Endothelial cell of umbilical vein (primary cell): ENCODE measurements around the gene B3GNT9. TPM values are rescaled to one million over a fixed set of nuclear protein-coding genes. Genes with fewer than 3 reads are reported as not detected.

Experiments used
- BruUV-seq: library from RNA; stranded (reverse); fragments of 400-500 nt; replicated peaks from 2 replicates; lab custom pipeline; 2021; lab: Mats Ljungman, UMichigan
- CTCF ChIA-PET: fragments of 300-600, 350-600 bp; sonication (Branson Sonifier 250); formaldehyde crosslinking; loops from one replicate; lab custom pipeline; 2021; ENCODE audit warnings: antibody characterized with exemption, inconsistent platforms; lab: Charles Lee
- POLR2A ChIA-PET: fragments of 300-600, 350-600 bp; sonication (Branson Sonifier 250); formaldehyde crosslinking; loops from one replicate; lab custom pipeline; 2021; ENCODE audit warnings: antibody characterized with exemption, inconsistent platforms; lab: Charles Lee
- DNase-seq: peaks from one replicate; pipeline ENCODE4 v3.0.0-alpha.2; 2011; ENCODE audit warnings: low read depth, low spot score
- FAIRE-seq: peaks from 2 replicates; lab custom pipeline; 2011; peaks lifted over from hg19 to GRCh38; lab: Jason Lieb, UNC
- H2AFZ ChIP-seq: 2 replicates; pipeline ENCODE4 v1.6.0; 2012; ENCODE audit warnings: low read depth, low read length, control low read depth, inconsistent platforms
- H3K27ac ChIP-seq: 2 replicates; pipeline ENCODE4 v1.5.1; 2011; ENCODE audit warnings: low read depth, mild to moderate bottlenecking, control low read depth, low read length, moderate library complexity; ENCODE audit not compliant: insufficient read depth
- H3K27me3 ChIP-seq, 2 experiments: 2 replicates each; pipeline versions ENCODE4 v1.6.0 to v1.6.1; 2011; ENCODE audit warnings: low read length in 2 of 2, mixed read lengths in 1 of 2; ENCODE audit not compliant: control insufficient read depth in 2 of 2, insufficient read depth in 2 of 2
- H3K36me3 ChIP-seq, 2 experiments: 2 replicates in 1 of 2; 3 replicates in 1 of 2; pipeline ENCODE4 v1.5.1; 2011; ENCODE audit warnings: low read length in 2 of 2, mild to moderate bottlenecking in 1 of 2, moderate library complexity in 1 of 2; ENCODE audit not compliant: control insufficient read depth in 2 of 2, insufficient read depth in 2 of 2; ENCODE audit errors: extremely low read depth in 1 of 2
- H3K4me1 ChIP-seq: 3 replicates; pipeline ENCODE4 v1.5.1; 2011; ENCODE audit warnings: mild to moderate bottlenecking, low read length; ENCODE audit not compliant: control insufficient read depth, insufficient read depth; ENCODE audit errors: extremely low read depth
- H3K4me2 ChIP-seq: 2 replicates; pipeline ENCODE4 v1.6.1; 2011; ENCODE audit warnings: low read length, control low read depth, mixed read lengths; ENCODE audit not compliant: insufficient read depth
- H3K4me3 ChIP-seq, 3 experiments: fragments of 200-600 bp in 1 of 3; sonication (generic), shearing (Covaris generic) in 1 of 3; replicated peaks in 1 of 3; 2 replicates each; pipeline ENCODE4 v1.5.1; 2011 to 2016; ENCODE audit warnings: control low read depth in 3 of 3, low read length in 3 of 3, mild to moderate bottlenecking in 2 of 3, inconsistent platforms in 1 of 3, low read depth in 1 of 3, moderate library complexity in 1 of 3; ENCODE audit not compliant: insufficient read depth in 1 of 3
- H3K79me2 ChIP-seq: 2 replicates; pipeline ENCODE4 v1.6.0; 2012; ENCODE audit warnings: low read length, inconsistent platforms; ENCODE audit not compliant: control insufficient read depth, insufficient read depth
- H3K9ac ChIP-seq: replicated peaks from 2 replicates; pipeline ENCODE3; 2011; ENCODE audit warnings: low read length, control low read depth; ENCODE audit not compliant: insufficient read depth; ENCODE audit errors: extremely low read depth
- H3K9me1 ChIP-seq: replicated peaks from 3 replicates; pipeline ENCODE4 v1.6.0; 2011; ENCODE audit warnings: mild to moderate bottlenecking, low read length; ENCODE audit not compliant: control insufficient read depth, insufficient read depth; ENCODE audit errors: extremely low read depth
- H3K9me3 ChIP-seq: replicated peaks from 2 replicates; pipeline ENCODE4 v1.5.1; 2012; ENCODE audit warnings: low read length, inconsistent platforms; ENCODE audit not compliant: control insufficient read depth, insufficient read depth
- H4K20me1 ChIP-seq: replicated peaks from 2 replicates; pipeline ENCODE3; 2011; ENCODE audit warnings: mild to moderate bottlenecking, low read length; ENCODE audit not compliant: control insufficient read depth, insufficient read depth; ENCODE audit errors: extremely low read depth
- CTCF ChIP-seq, 2 donors: IDR thresholded peaks; 1 replicate in 1 of 2; 2 replicates in 1 of 2; pipeline ENCODE4 v1.5.1; 2011; ENCODE audit warnings: low read length in 2 of 2, mild to moderate bottlenecking in 2 of 2, moderate library complexity in 2 of 2, control low read depth in 1 of 2, inconsistent platforms in 1 of 2, low read depth in 1 of 2; ENCODE audit not compliant: insufficient read depth in 1 of 2; ENCODE audit errors: extremely low read depth in 1 of 2
- EZH2 ChIP-seq: IDR thresholded peaks from 2 replicates; pipeline ENCODE4 v1.6.1; 2012; ENCODE audit warnings: borderline replicate concordance, low read depth, mild to moderate bottlenecking, moderate library complexity, low read length, inconsistent platforms; ENCODE audit not compliant: severe bottlenecking
- FOS ChIP-seq: IDR thresholded peaks from 2 replicates; pipeline ENCODE4 v1.6.1; 2011; ENCODE audit warnings: mild to moderate bottlenecking, low read length, moderate library complexity, borderline replicate concordance; ENCODE audit not compliant: insufficient read depth
- GATA2 ChIP-seq: IDR thresholded peaks from 2 replicates; pipeline ENCODE4 v1.7.0; 2011; ENCODE audit warnings: low read depth, mild to moderate bottlenecking, moderate library complexity, mixed read lengths, low read length; ENCODE audit not compliant: insufficient read length, insufficient read depth
- JUN ChIP-seq: IDR thresholded peaks from 2 replicates; pipeline ENCODE4 v1.6.1; 2011; ENCODE audit warnings: borderline replicate concordance, low read depth; ENCODE audit not compliant: insufficient read length, insufficient read depth
- MYC ChIP-seq: IDR thresholded peaks from one replicate; pipeline ENCODE4 v1.6.1; 2011; ENCODE audit warnings: mild to moderate bottlenecking, low read depth, low read length
- POLR2A ChIP-seq: IDR thresholded peaks from 2 replicates; pipeline ENCODE4 v1.6.1; 2012; ENCODE audit warnings: low read depth, mild to moderate bottlenecking, control low read depth, low read length
- POLR2AphosphoS5 ChIP-seq: IDR thresholded peaks from 2 replicates; pipeline ENCODE4 v1.6.1; 2012; ENCODE audit warnings: low read depth, mild to moderate bottlenecking, control low read depth, low read length, moderate library complexity; ENCODE audit not compliant: insufficient read depth
- dilution Hi-C: fragments of 300-500 bp; cut with MboI; formaldehyde crosslinking; loops from one replicate; pipeline ENCODE4 v1.15.0; 2019; ENCODE audit warnings: low sequenced_read_pairs; ENCODE audit not compliant: extremely low pct_ligation_motif_present
- intact Hi-C: fragments of 100-400 bp; cut with micrococcal nuclease; formaldehyde crosslinking; loops from one replicate; pipeline ENCODE4 v1.10.0; 2022
- polyA plus RNA-seq, 4 experiments: library from polyadenylated mRNA; depleted of rRNA in 3 of 4; stranded (reverse) in 3 of 4; unstranded in 1 of 4; fragments of >200 nt; gene quantifications; 2 replicates each; pipeline versions ENCODE4 v1.2.1 to v1.2.3, GENCODE V29; 2011 to 2012; ENCODE audit warnings: missing spikeins in 1 of 4
- total RNA-seq: library from RNA; stranded (reverse); gene quantifications from 2 replicates; pipeline ENCODE4 v1.2.3, GENCODE V29; 2021
- TF ChIP-seq, protein P1 (sequence below): IDR thresholded peaks from 2 replicates; pipeline ENCODE4 v1.6.1; 2011; ENCODE audit not compliant: insufficient read depth, insufficient read length

Gene B3GNT9
- total and polyA plus RNA-seq, 2 donors (not counting 3 experiments of a cell fraction or from before 2014, with no cell fraction given) = 4.0 to 6.4 TPM

DNA sequence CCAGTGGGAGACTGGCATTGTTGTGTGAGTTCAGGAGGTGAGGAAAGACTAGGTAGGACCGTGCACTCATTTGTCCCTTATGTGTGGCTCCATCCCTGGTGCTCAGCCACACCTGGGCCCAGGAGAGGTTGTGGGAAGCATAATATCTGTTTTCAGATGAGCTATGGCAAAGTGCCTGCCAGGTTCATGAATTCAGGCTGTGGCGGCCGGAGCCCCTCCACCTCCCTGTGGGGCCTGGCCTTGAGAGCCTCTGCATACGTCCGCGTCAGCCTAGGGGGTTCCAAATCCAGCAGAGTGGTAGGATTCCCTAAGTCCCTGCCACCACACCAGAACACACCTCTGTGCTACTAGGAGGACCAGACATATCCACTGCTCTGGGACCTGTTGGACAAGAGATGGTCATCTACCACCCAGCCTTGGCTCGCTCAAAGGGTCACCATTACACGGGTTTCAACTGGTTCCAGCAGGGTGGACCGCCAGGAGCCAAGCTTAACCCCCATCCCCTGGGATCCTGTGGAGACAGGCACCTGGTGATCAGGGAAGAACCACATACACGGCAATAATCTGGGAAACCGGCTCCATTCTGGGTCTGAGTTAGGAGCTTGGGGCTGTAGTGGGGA lies 2.0 kb downstream of the B3GNT9 start:
- Histone ChIP-seq H4K20me1 (no peaks in the 10 kb centered on the region), H3K9me1 (no peaks in the 10 kb centered on the region), H2AFZ (no peak overlapping the region), H3K36me3 (peaks cover 2 to 33% of the 10 kb centered on the region in 2 experiments), H3K4me3 (no peak overlapping the region), H3K79me2 (no peaks in the 10 kb centered on the region), H3K27ac (no peak overlapping the region), H3K9me3 (no peaks in the 10 kb centered on the region), H3K4me2 (no peak overlapping the region), H3K9ac (no peak overlapping the region), H3K4me1 (peaks cover 3% of the 10 kb centered on the region), H3K27me3 (peaks cover 0 to 5% of the 10 kb centered on the region in 2 experiments)
- BruUV-seq = no TSS peak
- ChIA-PET CTCF (interaction anchor here (1.0 to 1.5 kb wide), 3 partner anchors 36 to 131 kb away, joined by 3 to 6 read pairs (median 4); no protein-coding TSS in a partner anchor), POLR2A (no interaction called here)
- dilution Hi-C loops = no loop called here
- FAIRE-seq = no peak
- DNase-seq = no peak
- TF ChIP-seq CTCF (IDR thresholded peaks at IDR 0.05; ENCODE audit: extremely low read depth in 1 of 2, insufficient read depth in 1 of 2, low read depth in 1 of 2, low read length in 2 of 2) = no peak
- TF ChIP-seq FOS = no peak
- no peak for TF ChIP-seq MYC
- TF ChIP-seq EZH2 = no peak
- no peak for TF ChIP-seq POLR2AphosphoS5
- no peak for TF ChIP-seq GATA2
- TF ChIP-seq, protein P1, sequence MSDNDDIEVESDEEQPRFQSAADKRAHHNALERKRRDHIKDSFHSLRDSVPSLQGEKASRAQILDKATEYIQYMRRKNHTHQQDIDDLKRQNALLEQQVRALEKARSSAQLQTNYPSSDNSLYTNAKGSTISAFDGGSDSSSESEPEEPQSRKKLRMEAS = no peak
- no peak for TF ChIP-seq POLR2A
- TF ChIP-seq JUN = no peak
- intact Hi-C loops = no loop called here
